Muscle layer of colon (tissue), 2 donors: ENCODE measurements around the gene RBM24.
"Not testable (repeated sequence)": the region's sequence is repeated elsewhere in the genome, so short reads cannot be mapped to it uniquely, and the experiment has no call there.

Experiments used
- H3K27ac ChIP-seq: one replicate; pipeline ENCODE4 v1.7.0; 2013; ENCODE audit warnings: low read depth, mild to moderate bottlenecking, low read length, moderate library complexity
- H3K27me3 ChIP-seq, 2 donors: one replicate each; pipeline ENCODE4 v1.7.0; 2013; ENCODE audit warnings: low read length in 2 of 2, mild to moderate bottlenecking in 2 of 2; ENCODE audit not compliant: insufficient read depth in 2 of 2, control insufficient read depth in 1 of 2
- H3K36me3 ChIP-seq: one replicate; pipeline ENCODE4 v1.7.0; 2013; ENCODE audit warnings: mild to moderate bottlenecking, low read length; ENCODE audit not compliant: insufficient read depth
- H3K4me1 ChIP-seq: one replicate; pipeline ENCODE4 v1.7.0; 2013; ENCODE audit warnings: mild to moderate bottlenecking, low read length; ENCODE audit not compliant: insufficient read depth
- H3K4me3 ChIP-seq, 2 donors: one replicate each; pipeline ENCODE4 v1.7.0; 2013; ENCODE audit warnings: low read length in 2 of 2, low read depth in 1 of 2, mild to moderate bottlenecking in 1 of 2, moderate library complexity in 1 of 2
- H3K9ac ChIP-seq: one replicate; pipeline ENCODE4 v1.7.0; 2013; ENCODE audit warnings: low read length
- H3K9me3 ChIP-seq: one replicate; pipeline ENCODE4 v1.7.0; 2013; ENCODE audit warnings: mild to moderate bottlenecking, low read length
- donor health status: abdominal sarcoma.
- donor health status: Adenocarcinoma of cecum.

The RBM24 gene

DNA sequence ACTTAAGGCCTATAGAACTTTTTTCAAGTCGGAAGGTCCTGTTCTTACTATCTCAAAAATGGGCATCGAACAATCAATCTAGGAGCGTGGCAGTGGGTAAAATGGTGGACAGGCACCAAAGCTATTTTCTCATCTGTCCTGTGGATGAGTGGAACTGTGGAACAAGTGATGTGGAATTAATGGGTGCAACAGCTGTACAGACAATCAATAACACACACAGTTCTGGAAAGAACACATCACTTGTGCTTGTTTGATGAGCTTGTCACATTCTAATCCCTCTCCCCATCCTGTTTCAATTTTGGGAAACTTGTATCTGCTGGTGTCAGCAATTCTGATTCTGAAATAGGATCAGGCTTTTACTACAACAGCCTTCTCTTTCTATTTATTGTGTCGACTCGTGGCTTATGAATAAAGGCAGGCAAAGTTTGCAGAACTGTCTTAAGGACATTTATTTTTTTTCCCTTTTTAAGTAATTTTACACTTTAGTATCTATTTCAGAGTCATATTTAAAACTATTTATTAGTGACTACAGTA is 11.5 kb downstream of the RBM24 start:
- Histone ChIP-seq H3K27ac (no peak overlapping the region), H3K9ac (no peak overlapping the region), H3K4me1 (peaks cover 14% of the 10 kb centered on the region)

DNA sequence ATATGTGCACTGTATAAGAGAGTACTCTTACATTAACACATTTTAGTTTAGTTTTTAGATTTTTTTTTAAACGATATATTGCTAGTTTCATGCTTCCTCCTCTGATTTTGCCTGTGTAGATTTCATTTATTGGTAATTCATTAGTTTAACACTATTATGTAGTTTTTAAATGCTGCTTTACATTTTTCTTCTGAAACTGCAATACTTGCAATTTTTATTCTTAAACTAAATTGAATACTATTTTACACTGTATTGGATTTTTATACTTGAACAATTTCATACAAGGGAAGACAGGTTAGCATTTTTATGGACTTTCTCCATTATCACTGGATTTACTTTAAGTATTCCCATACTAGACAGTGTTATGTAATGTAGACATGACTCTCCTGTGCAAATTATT is 12.2 kb downstream of the RBM24 start:
- H3K9me3 ChIP-seq: no peaks in the 10 kb centered on the region
- H3K4me3 ChIP-seq: no peak overlapping the region
- H3K9ac ChIP-seq: no peak overlapping the region
- no peak overlapping the region for H3K27ac ChIP-seq
- peaks cover 14% of the 10 kb centered on the region for H3K4me1 ChIP-seq
- H3K27me3 ChIP-seq: no peaks in the 10 kb centered on the region
- H3K36me3 ChIP-seq: peaks cover 4% of the 10 kb centered on the region

More for the DNA sequence above, 11.5 kb downstream of the RBM24 start:
- no peak overlapping the region for H3K4me3 ChIP-seq
- H3K9me3 ChIP-seq: no peaks in the 10 kb centered on the region
- no peaks in the 10 kb centered on the region for H3K27me3 ChIP-seq
- H3K36me3 ChIP-seq: peaks cover 4% of the 10 kb centered on the region

DNA sequence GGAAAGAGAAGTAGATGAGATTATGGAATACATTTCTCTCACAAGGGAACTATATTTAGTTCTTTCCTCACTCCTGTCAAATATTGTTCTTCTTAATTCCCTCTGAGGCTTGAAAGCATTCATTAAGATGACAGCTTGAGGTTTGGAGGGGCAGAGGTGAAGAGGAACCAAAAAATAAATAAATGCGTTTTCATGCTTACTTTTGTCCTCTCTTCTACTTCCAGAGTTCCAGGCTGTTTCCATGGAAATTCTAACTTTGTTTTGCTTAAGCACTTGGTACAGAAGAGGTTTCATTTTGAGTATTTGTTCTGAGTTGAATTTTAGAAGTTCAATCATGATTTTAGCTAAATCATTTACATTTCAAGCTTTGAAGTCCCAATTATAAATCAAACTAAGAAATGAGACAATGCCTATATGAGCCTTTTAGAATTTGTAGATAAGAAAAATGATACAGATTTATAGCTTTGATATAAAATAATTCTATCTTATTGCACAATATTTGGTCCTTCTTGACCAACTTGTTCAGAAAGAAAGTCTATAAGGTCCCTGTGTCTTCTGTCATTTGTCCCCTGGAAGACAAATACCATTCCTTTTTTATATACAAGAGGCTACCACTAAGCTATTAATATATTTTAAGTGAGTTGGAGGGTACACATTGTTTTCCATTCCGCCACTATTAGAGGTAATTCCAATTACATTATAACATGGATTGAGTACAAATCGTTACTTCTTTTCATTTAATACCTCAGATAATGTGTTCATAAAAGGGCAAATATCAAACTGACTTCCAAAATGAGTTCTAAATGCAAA is 16.3 kb downstream of the RBM24 start:
- Histone ChIP-seq H3K4me1 (no peaks in the 10 kb centered on the region), H3K27me3 (no peaks in the 10 kb centered on the region), H3K27ac (no peak overlapping the region), H3K9me3 (no peaks in the 10 kb centered on the region), H3K9ac (no peak overlapping the region), H3K36me3 (peaks cover 4% of the 10 kb centered on the region), H3K4me3 (no peak overlapping the region)

DNA sequence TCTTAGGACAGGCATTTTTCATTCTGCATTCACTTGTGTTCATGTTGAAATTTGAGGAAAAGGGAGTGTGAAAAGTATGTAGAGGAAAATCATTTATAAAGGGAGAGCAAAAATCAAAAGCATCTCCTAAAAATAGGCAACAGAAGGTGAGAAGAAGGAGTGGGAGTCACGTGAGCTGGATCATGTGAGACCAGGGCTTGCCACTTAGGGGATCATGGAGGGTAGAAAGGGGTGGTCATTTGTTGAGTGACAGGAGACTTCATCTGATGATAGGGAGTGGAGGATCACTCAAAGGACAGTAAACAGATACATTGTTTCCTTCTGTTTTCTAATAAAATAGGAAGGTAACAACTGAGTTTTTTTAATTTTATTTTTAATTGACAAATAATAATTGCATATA is 17.1 kb downstream of the RBM24 start:
- no peak overlapping the region for H3K27ac ChIP-seq

DNA sequence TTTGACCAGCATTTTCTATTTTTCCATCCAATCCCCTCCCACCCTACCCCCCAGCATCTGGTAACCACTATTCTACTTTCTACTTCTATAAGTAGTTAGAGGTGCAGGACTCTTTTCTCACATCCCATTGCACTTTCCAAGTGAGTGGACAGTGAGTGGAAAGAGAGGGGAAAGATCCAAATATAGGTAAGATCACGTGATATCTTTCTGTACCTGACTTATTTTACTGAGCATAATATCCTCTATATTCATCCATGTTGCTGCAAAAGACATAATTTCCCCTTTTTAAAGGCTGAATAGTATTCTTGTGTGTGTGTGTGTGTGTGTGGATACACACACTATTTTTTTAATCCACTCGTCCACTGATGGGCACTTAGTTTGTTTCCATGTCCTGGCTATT is 18.1 kb downstream of the RBM24 start:
- H3K9ac ChIP-seq: no peak overlapping the region
- H3K27ac ChIP-seq: no peak overlapping the region
- H3K36me3 ChIP-seq: no peaks in the 10 kb centered on the region
- H3K4me3 ChIP-seq: no peak overlapping the region
- H3K4me1 ChIP-seq: no peaks in the 10 kb centered on the region
- H3K27me3 ChIP-seq: no peaks in the 10 kb centered on the region
- no peaks in the 10 kb centered on the region for H3K9me3 ChIP-seq

More for the DNA sequence above, 17.1 kb downstream of the RBM24 start:
- Histone ChIP-seq H3K27me3 (no peaks in the 10 kb centered on the region), H3K4me1 (no peaks in the 10 kb centered on the region), H3K4me3 (no peak overlapping the region), H3K9me3 (no peaks in the 10 kb centered on the region), H3K9ac (no peak overlapping the region), H3K36me3 (peaks cover 4% of the 10 kb centered on the region)

DNA sequence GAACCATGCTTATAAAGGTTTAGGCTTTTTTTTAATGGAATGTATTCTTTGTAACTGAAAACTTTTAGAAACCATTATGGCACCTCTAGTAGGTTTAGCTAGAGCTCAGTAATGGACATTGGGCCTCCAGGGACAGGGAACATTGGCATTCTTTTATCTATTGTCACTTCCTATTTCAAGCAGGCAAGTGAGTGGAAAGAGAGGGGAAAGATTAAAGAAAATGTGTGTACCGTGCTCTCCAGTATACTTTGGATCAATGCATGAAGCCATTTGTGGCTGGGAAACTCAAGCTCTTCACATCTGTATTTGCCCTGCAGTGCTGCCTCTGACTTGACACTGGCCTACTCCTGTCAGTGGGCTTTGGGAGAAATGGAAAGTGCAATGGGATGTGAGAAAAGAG is 18.6 kb downstream of the RBM24 start:
- Histone ChIP-seq H3K27ac (no peak overlapping the region), H3K4me3 (no peak overlapping the region), H3K4me1 (no peaks in the 10 kb centered on the region), H3K27me3 (no peaks in the 10 kb centered on the region), H3K36me3 (no peaks in the 10 kb centered on the region), H3K9me3 (no peaks in the 10 kb centered on the region), H3K9ac (no peak overlapping the region)

DNA sequence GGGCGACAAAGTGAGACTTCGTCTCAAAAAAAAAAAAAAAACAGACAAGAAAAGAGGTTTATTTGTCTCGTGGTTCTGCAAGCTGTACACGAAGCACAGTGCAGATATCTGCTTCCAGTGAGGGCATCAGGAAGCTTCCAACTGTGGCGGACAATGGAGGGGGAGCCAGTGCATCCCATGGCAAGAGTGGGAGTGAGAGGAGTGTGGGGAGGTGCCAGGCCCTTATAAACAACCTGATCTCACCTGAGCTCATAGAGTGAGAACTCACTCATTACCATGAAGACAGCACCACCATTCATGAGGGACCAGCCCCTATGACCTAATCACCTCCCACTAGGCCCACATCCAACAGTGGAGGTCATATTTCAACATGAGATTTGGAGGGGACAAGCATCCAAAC is 19.5 kb downstream of the RBM24 start:
- H3K4me3 ChIP-seq: no peak overlapping the region
- H3K27ac ChIP-seq: no peak overlapping the region
- no peak overlapping the region for H3K9ac ChIP-seq
- no peaks in the 10 kb centered on the region for H3K4me1 ChIP-seq
- H3K9me3 ChIP-seq: no peaks in the 10 kb centered on the region
- no peaks in the 10 kb centered on the region for H3K36me3 ChIP-seq
- H3K27me3 ChIP-seq: no peaks in the 10 kb centered on the region

DNA sequence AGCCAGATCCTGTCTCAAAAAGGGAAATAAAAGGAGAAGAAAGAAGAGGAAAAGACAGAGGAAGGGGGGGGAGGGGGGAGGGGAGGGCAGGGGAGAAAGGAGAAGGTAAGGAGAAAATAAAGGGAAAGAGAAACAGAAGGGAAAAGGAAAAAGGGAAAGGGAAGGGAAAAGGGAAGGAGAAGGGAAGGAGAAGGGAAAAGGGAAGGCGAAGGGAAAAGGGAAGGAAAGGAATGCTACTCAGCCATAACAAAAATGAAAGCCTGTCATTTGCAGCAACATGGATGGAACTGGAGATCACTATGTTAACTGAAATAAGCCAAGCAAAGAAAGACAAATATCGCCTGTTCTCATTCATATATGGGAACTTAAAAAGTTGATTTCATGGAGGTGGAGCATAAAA is 22.3 kb downstream of the RBM24 start:
- H3K4me3 ChIP-seq: no peak overlapping the region
- no peaks in the 10 kb centered on the region for H3K36me3 ChIP-seq
- H3K27ac ChIP-seq: no peak overlapping the region
- H3K9ac ChIP-seq: no peak overlapping the region
- no peaks in the 10 kb centered on the region for H3K27me3 ChIP-seq
- H3K4me1 ChIP-seq: no peaks in the 10 kb centered on the region
- no peaks in the 10 kb centered on the region for H3K9me3 ChIP-seq

DNA sequence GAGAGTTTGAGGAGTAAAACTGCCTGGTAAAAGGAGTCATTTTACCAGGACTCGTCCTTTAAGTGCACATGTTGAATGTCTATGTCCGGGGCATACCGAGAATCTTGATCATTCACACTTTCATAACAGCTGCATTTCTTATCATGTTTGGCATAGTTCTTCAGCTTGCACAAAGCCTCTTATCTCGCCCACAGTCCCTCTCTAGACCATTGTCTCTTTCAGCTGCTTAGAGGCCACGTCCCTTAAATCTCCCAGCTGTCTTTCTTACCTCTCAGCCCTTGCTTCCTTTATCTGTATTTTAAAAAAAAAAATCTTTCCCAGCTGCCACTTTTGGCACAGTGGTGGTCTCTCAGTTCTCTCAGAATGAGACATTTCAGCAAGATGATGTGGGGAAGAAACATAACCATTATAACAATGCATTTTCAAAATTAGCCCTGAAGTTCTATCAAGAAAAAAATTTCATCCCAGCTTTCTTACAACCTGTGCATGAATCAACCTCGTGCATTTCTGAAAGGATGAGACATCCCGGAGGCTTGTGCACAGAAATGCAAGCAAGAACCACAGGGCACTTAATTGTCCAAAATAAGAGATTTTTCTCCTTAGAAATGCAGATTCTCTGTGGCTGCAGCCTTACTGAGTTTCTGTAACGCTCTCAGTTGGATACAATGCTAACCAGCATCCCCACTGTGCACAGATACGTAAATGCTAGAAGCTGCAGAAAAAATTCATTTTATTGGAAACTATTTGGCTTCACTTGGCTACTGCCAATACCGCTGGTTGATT is 24.2 kb downstream of the RBM24 start:
- Histone ChIP-seq H3K27me3 (no peaks in the 10 kb centered on the region), H3K36me3 (no peaks in the 10 kb centered on the region), H3K4me3 (no peak overlapping the region), H3K27ac (no peak overlapping the region), H3K4me1 (no peaks in the 10 kb centered on the region), H3K9me3 (no peaks in the 10 kb centered on the region), H3K9ac (no peak overlapping the region)

DNA sequence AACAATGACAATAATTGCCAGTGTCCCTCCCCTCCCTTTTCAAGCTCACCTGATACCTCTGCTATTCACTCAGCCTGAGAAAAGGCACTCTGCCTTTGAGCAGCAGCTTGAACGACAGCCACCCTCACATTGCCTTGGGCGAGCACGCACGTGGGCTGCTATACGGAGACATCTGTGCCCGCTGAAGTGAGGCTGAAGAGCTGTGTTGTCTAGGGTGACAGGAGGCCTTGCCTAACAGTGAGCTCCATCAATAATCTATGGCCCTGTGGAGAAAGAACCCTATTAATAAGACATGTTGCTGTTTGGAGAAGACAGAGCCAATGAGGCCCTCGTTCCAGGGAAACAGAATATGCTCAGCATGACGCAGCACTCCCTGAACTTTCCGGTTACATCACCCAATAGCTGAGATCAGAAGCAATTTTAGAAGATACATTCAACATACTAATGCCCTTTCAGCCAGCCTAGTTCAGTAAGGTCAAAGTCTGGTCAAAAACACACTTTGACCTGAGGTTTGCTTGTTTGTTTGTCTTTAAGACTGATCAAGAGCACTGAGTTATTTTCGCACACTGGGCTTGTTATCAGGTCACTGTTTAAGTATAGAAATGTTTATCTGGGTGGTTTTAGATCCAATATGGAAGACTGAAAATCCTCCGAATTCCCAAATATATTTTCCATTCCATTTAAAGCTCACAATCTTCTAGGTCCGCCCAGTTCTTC is 30.6 kb downstream of the RBM24 start:
- H3K9me3 ChIP-seq: no peaks in the 10 kb centered on the region
- H3K36me3 ChIP-seq: no peaks in the 10 kb centered on the region
- H3K9ac ChIP-seq: no peak overlapping the region
- no peaks in the 10 kb centered on the region for H3K4me1 ChIP-seq
- H3K27ac ChIP-seq: no peak overlapping the region
- no peaks in the 10 kb centered on the region for H3K27me3 ChIP-seq
- no peak overlapping the region for H3K4me3 ChIP-seq

DNA sequence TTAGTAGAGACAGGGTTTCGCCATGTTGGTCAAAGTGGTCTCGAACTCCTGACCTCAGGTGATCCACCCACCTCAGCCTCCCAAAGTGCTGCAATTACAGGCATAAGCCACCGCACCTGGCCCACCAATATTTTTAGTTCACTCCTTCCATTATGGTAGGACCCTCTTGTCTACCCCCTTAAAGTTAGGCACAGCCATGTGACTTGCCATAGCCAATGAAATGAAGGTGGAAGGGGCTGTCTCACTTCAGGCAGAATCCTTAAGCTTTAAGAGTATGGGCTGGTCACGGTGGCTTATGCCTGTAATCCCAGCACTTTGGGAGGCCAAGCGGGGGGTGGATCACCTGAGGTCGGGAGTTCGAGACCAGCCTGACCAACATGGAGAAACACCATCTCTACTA is 32.1 kb downstream of the RBM24 start:
- H3K27ac ChIP-seq, H3K9ac ChIP-seq, H3K4me1 ChIP-seq, H3K27me3 ChIP-seq, H3K9me3 ChIP-seq, H3K36me3 ChIP-seq, H3K4me3 ChIP-seq: not testable (repeated sequence)
